Stimulated activated CD8-positive, alpha-beta memory T cell treated with anti-CD3 and anti-CD28 coated beads, Interleukin-12 subunit alpha, Interleukin-12 subunit beta, amount 100 ng/mL, for 1 hour (primary cell): ENCODE measurements around the gene MORN4.
"Not testable (repeated sequence)": the region's sequence is repeated elsewhere in the genome, so short reads cannot be mapped to it uniquely, and the experiment has no call there.

Experiments
- DNase-seq: peaks from one replicate; pipeline ENCODE4 v3.0.0-alpha.2; 2020; ENCODE audit warnings: low read depth

Gene MORN4

GRCh38 chr10:97597778-97598177, 35.5 kb downstream of the MORN4 start:
- DNase-seq: no peak

- no peak for DNase-seq
Measured at GRCh38 chr10:97596101-97597082, 36.9 kb downstream of the MORN4 start.

GRCh38 chr10:97593421-97593820, 39.9 kb downstream of the MORN4 start:
- DNase-seq: no peak

GRCh38 chr10:97590748-97591495, 42.4 kb downstream of the MORN4 start:
- no peak for DNase-seq

GRCh38 chr10:97590082-97590747, 43.1 kb downstream of the MORN4 start:
- DNase-seq: no peak

- no peak for DNase-seq
Measured at GRCh38 chr10:97589479-97589878, 43.8 kb downstream of the MORN4 start, which contains the start of gene C10orf62. Gene C10orf62, plus strand, starts transcription at chr10:97589721. Its CDS starts 177 bp downstream, at chr10:97589898.

GRCh38 chr10:97587183-97587582, 46.1 kb downstream of the MORN4 start:
- DNase-seq: no peak

GRCh38 chr10:97585439-97585811, 47.9 kb downstream of the MORN4 start:
- no peak for DNase-seq

- no peak for DNase-seq
Measured at GRCh38 chr10:97584798-97585438, 48.4 kb downstream of the MORN4 start.

GRCh38 chr10:97584060-97584797, 49.1 kb downstream of the MORN4 start, which contains the start of gene HOGA1:
Gene HOGA1, plus strand, starts transcription at chr10:97584389. Its CDS starts 315 bp downstream, at chr10:97584704.
- DNase-seq: no peak

GRCh38 chr10:97583476-97583875, 49.8 kb downstream of the MORN4 start:
- no peak for DNase-seq

- no peak for DNase-seq
Measured at GRCh38 chr10:97582169-97582568, 51.1 kb downstream of the MORN4 start.

- no peak for DNase-seq
Measured at GRCh38 chr10:97580421-97581367, 52.6 kb downstream of the MORN4 start.

GRCh38 chr10:97578171-97578844, 55.0 kb downstream of the MORN4 start:
- no peak for DNase-seq

- no peak for DNase-seq
Measured at GRCh38 chr10:97577701-97578100, 55.6 kb downstream of the MORN4 start.

- DNase-seq: not testable (repeated sequence)
Measured at GRCh38 chr10:97576487-97576886, 56.8 kb downstream of the MORN4 start.

GRCh38 chr10:97575127-97575668, 58.1 kb downstream of the MORN4 start:
- no peak for DNase-seq

- DNase-seq: no peak
Measured at GRCh38 chr10:97574374-97575126, 58.8 kb downstream of the MORN4 start.
